ENCODE measurements around the gene PCP2.

Gene PCP2

GRCh38 chr19:7596211-7596937 lies 37.1 kb downstream of the PCP2 start:
- DNase-seq = no peak

GRCh38 chr19:7595466-7596133 lies 37.9 kb downstream of the PCP2 start, which contains the start of gene CAMSAP3:
Gene CAMSAP3 (plus strand): TSS chr19:7595863. CDS start chr19:7596003, 140 bp downstream.
- no peak for DNase-seq

GRCh38 chr19:7590256-7590655 lies 43.3 kb downstream of the PCP2 start:
- no peak for DNase-seq

GRCh38 chr19:7589822-7590221 lies 43.7 kb downstream of the PCP2 start:
- no peak for DNase-seq

GRCh38 chr19:7582446-7582845 lies 51.1 kb downstream of the PCP2 start:
- no peak for DNase-seq
